Gastroesophageal sphincter (tissue), 3 donors: ENCODE results near the gene SCAI.
"Not testable (repeated sequence)": the region's sequence is repeated elsewhere in the genome, so short reads cannot be mapped to it uniquely, and the experiment has no call there.

Experiments
- CTCF ChIP-seq, 4 experiments: fragments of 200-600 bp in 2 of 4; fragments of 450-650 bp in 2 of 4; sonication (generic) in 1 of 4; IDR thresholded peaks; one replicate each; pipeline ENCODE4 v1.5.1; 2017 to 2019; ENCODE audit warnings: antibody characterized with exemption in 4 of 4, mild to moderate bottlenecking in 2 of 4, moderate library complexity in 2 of 4
- EP300 ChIP-seq: sonication (generic); formaldehyde crosslinking; IDR thresholded peaks from one replicate; pipeline ENCODE4 v1.6.1; 2017; ENCODE audit warnings: antibody characterized with exemption, mild to moderate bottlenecking

GRCh38 chr9:125162891-125163290, 19.6 kb upstream of the SCAI start:
- TF ChIP-seq CTCF (IDR thresholded peaks at IDR 0.05); EP300: not testable (repeated sequence)
